Forelimb muscle (tissue), 1 donor: ENCODE results near the gene SMIM30. TPM values are rescaled to one million over a fixed set of nuclear protein-coding genes. Genes with fewer than 3 reads are reported as not detected.

Experiments
- DNase-seq: peaks from one replicate; pipeline ENCODE4 v3.0.0-alpha.2; 2013; ENCODE audit warnings: low read depth
- polyA plus RNA-seq: library from polyadenylated mRNA; unstranded; fragments of 120-200 nt; gene quantifications from one replicate; pipeline ENCODE4 v1.2.1, GENCODE V29; 2013; ENCODE audit not compliant: insufficient read length

SMIM30 gene
- polyA plus RNA-seq, 1 donor = 93.5 TPM

DNA sequence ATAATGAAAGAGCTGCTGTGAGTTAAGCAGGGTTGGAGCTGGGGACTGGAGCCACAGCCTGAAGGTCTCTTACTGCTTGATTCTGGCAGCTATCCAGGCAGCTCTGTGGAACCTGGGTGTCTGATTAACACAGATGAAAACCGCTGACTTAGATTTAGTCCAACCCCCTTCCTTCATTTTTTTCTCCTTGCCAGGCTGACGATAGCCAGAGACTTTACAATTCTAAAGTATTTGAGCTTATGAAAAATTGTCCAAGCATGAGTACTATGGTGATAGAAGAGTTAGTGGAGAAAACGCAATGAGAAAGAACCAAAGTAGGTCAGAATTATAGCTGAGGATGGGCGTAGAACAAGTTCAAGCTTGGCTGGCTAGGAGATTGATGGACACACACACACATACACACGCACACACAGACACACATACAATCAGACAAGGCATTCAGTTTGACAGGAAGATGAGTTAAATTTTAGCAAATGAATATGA is 18.2 kb downstream of the SMIM30 start:
- DNase-seq = no peak

DNA sequence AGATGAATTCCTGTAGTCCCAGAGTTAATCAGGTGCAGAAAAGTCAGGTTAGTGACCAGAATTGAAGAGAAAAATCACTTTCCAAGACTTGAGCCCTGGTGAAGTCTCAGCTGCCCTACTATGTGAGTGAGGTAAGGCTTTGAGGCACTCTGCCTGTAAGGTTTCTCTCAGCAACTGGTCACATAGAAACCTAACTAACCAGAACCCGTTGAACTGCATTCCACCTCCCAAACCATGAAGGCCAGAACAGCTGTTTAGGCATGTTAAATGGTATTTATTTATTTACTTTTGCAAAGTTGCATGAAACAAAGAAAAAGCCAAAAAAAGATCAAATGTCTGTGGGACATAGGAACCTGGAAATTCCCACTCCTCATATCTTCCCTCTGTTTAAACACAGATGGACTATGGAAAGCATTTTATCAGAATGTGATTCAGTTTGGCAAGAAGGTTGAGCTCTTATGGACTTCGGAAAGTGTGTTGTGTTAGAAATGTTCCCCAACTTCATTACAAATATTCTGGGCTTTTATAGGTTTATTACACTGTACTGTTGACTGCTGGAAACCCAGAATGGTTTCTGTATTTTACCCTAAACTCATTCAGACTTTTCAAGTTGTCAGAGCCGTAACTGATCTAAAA is 19.0 kb downstream of the SMIM30 start:
- DNase-seq = no peak

DNA sequence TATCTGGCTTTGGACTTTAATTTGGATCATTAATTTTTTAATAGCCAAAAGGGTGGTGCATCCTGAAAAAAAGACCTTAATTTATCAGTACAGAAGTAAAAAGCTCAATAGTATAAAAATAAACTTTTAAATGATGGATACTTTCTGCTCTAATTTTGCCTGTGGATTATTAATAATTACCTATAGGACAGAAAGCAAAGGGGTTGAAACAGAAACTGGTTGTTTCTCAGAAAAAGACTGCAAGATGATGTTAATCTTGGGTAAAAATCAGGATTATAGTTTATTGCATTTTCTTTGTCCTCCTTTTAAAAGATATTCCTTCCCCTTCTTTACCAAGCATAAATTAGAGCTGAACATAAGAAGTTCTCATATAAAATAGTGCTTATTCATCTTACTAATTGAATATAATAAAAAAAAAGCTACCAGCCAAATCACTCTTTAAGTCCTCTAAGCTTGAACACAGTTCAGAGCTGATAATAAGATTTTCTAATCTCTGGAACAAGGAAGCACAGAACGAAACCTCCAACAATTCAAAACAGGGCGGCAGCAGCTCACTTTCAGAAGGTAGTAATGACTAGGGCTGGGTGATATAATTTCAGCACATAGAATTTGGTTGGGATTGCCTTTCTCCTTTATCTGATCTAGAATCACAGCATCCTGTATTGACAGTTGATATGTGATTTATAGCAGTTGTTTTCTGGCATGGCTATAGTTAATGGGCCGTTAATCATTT is 23.7 kb downstream of the SMIM30 start:
- DNase-seq = no peak

DNA sequence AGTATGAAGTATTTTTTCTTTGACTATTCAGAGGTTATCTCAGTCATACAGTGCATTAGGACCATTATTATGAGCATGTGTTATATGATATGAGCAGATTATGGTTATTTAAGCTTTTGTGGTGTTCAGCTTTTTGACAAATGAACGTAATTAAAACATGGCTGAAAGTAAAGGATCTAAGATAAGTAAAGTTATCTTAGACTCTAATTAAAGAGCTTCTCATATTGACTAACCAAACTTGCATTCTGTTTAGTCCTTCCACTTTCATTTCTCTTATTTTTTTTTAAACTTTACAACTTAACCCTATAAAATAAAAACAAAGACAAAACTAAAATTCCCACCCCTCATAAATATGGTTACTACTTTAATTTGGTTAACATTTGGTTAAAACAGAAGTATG is 24.8 kb downstream of the SMIM30 start:
- DNase-seq = no peak

DNA sequence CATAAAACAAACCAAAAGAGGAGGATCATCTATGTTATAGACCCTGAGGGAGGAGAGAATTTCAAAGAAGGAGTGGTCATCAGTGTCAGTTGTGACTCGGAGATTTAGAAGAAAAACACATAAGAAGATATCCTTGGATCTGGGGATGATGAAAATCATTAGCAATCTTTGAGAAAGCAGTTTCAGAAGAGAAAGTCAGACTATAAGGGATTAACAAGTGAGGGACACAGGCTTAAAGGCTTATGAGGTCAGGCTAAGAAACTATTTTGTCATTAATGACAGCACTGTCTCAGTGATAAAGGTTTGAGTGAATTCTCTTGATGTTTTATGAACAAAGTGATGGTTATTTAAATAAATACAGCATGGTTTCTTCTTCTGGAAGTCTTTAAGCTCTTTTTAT is 25.6 kb downstream of the SMIM30 start:
- no peak for DNase-seq

DNA sequence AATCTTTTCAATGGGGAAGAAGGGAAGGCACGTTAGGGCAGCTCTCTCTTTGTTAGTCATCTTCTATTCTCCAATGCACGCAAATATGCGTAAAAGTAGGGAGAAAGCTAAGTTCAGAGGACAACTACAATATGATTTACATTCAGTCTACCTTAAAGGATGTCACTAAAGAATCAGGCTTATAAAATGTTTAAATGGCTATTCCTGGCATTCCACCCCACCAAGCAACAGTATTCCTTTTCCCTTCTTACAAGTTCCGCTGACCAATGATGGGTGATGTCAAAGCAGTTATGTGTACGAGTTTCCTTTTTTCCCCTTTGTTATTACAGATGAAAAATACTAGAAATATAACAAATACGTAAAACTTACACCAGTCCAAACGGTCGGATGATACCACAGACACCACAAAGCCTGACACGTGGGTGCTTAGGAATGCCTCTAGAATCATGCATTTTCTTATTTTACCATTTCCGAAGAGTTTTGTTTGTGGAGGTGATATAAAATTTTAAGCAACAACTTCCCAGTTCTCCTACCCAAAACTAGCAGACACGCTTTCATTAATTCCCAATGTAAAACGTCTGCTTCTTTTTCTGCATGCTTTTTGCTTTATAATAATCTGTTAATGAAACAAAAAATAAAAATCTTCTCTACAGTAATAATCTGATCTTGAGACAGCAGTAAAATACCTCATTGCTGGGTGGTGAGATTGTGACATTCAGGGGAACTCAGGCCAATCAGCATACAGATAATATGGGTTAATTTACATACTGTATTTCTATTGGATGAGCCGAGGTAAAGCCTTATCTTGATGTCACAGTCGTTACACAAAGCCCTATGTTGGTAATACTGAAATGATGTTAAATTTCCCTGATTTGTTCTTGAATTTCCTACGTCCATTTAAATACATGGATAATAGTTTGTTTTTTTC is 31.0 kb downstream of the SMIM30 start:
- DNase-seq = peak; percentile 62

DNA sequence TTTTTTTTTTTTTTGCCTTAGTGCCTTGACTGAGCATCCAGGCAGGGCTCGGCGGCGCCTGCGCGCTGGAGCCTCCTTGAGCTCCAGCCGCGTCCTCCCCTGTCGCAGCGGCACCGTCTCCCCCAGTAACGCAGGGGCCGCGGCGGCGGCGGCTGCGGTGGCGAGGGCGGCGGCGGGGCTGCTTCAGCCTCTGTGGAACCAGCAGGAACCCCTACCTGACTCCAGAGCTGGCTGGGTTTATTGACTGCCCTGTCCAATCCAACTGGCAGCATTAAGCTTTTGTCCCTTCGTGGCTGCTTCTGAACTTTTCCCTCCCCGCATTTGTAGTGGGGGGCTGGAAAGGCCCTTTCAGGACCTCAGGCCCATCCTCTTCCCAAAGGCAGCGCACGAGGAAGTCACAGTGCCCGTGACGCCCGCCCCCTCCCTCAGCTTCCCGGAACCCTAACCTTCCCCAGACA is 31.9 kb downstream of the SMIM30 start, which contains the start of gene GPR85:
Gene GPR85 (minus strand): TSS at position 397 of the 458 bp plus-strand sequence. CDS start 2,106 bp downstream, outside the sequence.
- no peak for DNase-seq

DNA sequence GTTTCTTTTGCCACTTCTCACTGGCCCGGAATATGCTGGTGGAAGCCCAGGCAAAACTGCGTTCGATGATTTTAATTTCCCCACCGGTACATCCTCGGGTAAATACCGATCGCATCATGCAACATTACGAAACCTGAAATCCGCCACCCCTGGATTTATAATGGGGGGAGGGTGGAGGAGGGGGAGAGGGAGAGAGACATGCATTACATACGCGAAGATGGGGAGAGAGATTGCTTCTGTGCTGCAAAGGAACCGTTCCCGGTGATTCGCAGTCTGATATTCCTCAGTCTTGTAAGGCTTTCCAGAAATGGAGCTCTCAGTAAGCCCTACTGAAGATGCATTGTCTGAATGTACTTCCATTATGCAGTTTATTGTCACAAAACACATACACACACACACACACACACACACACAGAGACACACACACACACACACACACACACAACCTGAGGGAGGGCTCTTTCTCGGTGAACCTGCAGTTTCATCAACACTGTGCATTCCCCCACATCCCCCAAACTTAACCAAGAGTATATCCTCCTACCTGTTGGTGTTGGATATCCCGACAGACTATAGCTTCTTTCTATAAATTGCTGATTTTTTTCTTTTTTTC is 32.5 kb downstream of the SMIM30 start:
- no peak for DNase-seq

DNA sequence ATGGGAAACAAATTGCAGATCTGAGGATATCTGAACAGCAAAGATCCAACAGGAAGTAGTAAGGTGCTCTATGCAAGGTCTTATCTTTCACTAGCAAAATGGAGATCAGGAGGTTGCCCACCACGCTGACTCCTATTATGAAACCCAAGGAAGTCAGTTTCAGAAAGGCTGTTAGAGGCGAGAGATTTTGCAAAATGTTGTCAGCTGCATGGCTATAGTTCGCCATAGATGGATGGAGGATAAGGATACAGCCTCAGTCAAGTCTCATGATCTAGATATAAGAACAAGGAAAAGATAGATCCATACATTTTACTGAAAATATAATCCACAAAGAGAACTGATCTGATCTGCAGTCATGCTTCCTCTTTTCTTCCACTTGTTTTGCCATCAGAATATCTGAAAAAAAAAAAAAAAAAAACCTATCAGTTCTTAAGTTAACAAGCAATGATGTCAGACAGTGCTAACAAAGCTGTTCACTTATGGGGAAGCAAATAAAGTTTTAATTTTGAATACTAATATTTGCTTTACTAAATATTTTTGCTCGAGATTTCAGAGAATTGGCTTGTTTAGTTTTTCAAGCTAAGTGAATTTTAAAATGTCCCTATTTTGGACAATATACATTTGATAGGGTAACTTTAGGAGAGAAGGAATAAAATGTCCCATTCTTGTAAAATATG is 33.7 kb downstream of the SMIM30 start:
- no peak for DNase-seq

DNA sequence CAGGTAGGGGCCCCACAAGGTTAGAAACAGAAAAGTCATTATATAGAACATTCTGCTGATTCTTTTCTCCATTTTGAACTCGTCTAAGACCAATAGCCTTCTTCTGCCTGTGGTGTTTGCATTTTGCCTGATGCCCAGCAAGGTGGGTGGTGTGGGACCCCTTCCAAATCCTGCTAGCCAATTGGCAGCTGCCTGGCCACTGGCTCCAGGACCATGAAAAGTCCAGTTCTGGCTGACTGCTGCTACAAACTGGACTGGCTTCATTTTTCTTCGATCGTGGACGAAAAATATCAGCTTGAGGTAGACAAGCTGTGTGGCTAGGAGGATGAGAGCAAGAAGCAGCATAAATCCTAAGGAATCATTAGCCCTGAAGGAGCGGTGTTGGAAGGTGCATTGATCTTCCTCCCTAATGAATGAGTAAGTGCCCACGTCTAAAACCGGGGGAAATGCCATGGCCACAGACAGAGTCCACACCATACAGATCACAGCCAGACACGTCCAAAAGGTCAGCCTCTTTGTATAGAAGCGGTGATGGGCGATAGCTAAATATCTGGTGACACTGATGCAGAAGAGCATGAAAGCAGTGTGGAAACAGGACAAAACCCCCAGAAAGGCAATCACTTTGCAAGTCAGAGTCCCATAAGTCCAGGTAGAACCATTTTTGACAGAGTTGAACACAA is 34.4 kb downstream of the SMIM30 start:
- DNase-seq = no peak

DNA sequence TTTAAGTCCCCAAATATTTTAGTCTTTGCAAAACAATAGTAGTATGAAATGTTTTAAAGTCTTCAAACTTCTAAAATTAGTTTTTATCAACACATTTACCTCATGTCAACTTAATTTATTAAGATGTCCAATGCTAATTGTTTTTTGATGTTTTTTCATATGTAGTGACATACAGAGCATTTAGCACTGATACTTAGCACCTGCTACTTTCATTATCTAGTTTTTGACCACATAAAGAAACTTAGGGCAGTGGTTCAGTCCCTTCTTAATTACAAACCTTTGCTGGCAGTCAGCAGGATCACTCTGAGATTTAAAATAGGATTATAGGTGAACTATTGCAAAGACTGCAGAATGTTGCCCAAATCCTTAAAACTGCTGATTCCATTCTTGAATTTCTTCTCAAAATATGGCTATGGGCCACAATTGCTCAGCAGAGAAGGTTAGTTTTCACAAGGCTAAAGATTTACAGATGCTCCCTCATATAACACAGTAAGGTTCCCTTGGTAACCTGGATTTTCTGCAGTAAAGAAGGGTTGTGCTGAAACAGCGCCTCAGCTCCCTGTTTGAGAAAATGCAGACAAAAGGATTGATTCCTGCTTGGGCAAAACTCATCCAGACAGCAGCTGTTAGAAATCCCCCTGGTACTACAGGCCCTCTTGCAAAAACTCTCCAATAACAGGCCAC is 35.1 kb downstream of the SMIM30 start:
- DNase-seq = no peak

DNA sequence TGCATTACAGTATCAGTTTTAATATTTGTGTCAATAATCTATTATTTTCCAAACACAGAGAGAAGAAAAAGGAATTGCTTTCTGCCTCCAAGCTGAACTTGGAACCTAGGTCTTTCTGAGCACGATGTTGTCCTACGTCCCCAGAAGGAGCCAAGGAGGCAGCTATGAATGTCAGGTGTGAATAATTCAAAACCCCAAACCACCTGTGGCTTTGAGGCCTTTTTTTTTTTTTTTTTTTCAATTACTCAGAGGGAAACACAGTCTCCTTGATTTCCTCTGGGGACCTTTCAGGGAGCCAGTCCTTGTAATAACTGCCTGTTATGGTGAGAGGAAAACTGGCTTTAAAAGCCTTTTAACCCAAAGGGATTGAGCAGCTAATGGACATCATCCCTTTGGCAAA is 40.0 kb downstream of the SMIM30 start:
- no peak for DNase-seq

DNA sequence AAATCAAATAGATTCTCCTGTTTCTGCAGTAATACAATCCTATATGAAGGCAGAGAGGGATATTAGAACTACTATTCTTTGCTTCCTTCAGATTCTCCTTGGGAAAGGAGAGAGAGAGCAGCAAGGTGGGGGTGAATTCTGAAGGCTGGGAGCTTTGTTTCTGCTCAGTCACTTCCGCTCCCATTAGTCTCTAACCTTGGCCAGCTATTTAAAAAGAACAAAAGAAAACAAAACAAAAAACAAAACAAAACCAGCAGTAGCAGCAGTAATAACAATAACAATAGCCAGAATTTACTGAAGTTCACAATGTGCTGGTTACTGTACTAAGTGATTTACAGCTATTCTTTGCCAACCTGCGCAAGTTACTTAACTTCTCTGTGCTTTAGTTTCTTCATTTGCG is 41.7 kb downstream of the SMIM30 start:
- DNase-seq = no peak

DNA sequence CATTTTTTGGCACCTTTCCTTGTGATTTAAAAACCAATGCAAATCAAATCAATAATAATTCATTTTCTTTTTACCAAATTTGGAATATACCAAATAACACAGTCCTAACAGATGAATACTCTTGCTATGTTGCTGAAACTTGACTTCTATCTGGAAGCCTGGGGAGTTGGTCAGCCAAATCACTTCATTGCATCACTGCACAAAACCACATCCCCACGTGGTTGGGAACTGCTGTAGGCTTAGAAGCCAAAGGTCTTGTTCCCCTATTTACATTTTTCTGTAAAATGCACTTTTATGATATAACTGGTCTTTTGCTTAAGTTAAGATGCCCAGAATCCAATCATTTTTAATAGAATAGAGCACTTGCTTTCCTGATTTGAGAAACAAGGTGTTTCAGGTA is 46.9 kb downstream of the SMIM30 start:
- DNase-seq = no peak

Other genes with a start within 250 kb of the SMIM30 start
- gene GPR85, start 31.7 kb downstream of the SMIM30 start, polyA plus RNA-seq = 1.8 TPM